GM19099 (cell line): ENCODE results near the gene SLIT3.

ENCODE experiments used
- POLR2A ChIP-seq: IDR thresholded peaks from 3 replicates; pipeline ENCODE4 v1.6.1; 2011; ENCODE audit warnings: low read depth; ENCODE audit not compliant: insufficient read length; ENCODE audit errors: extremely low read depth

Gene SLIT3

GRCh38 chr5:169142264-169142970 is 158.5 kb downstream of the SLIT3 start:
- TF ChIP-seq POLR2A: no peak

- no peak for TF ChIP-seq POLR2A
Observed at GRCh38 chr5:169139480-169140050, 161.4 kb downstream of the SLIT3 start.

GRCh38 chr5:169133531-169133930 is 167.4 kb downstream of the SLIT3 start:
- TF ChIP-seq POLR2A: no peak

GRCh38 chr5:169132302-169132660 is 168.7 kb downstream of the SLIT3 start:
- no peak for TF ChIP-seq POLR2A

GRCh38 chr5:169131616-169132301 is 169.2 kb downstream of the SLIT3 start:
- no peak for TF ChIP-seq POLR2A

- no peak for TF ChIP-seq POLR2A
Observed at GRCh38 chr5:169128679-169129078, 172.3 kb downstream of the SLIT3 start.

- TF ChIP-seq POLR2A: no peak
Observed at GRCh38 chr5:169127431-169127830, 173.5 kb downstream of the SLIT3 start.

GRCh38 chr5:169126481-169127021 is 174.4 kb downstream of the SLIT3 start:
- TF ChIP-seq POLR2A: no peak

GRCh38 chr5:169125571-169125970 is 175.4 kb downstream of the SLIT3 start:
- no peak for TF ChIP-seq POLR2A

GRCh38 chr5:169122951-169123350 is 178.0 kb downstream of the SLIT3 start:
- no peak for TF ChIP-seq POLR2A

- TF ChIP-seq POLR2A: no peak
Observed at GRCh38 chr5:169121630-169122420, 179.1 kb downstream of the SLIT3 start.

GRCh38 chr5:169119288-169120048 is 181.5 kb downstream of the SLIT3 start:
- no peak for TF ChIP-seq POLR2A

GRCh38 chr5:169116961-169117461 is 183.9 kb downstream of the SLIT3 start:
- TF ChIP-seq POLR2A: no peak

GRCh38 chr5:169115461-169116124 is 185.3 kb downstream of the SLIT3 start:
- no peak for TF ChIP-seq POLR2A

GRCh38 chr5:169114466-169115065 is 186.4 kb downstream of the SLIT3 start:
- no peak for TF ChIP-seq POLR2A
